Gastrocnemius medialis (tissue), 4 donors: Measurements from ENCODE around the gene CSE1L. TPM values are rescaled to one million over a fixed set of nuclear protein-coding genes. Genes with fewer than 3 reads are reported as not detected.
"Not testable (repeated sequence)": the region's sequence is repeated elsewhere in the genome, so short reads cannot be mapped to it uniquely, and the experiment has no call there.

ENCODE experiments used
- ATAC-seq, 2 donors: fragments of 150-250 bp; one replicate each; pipeline ENCODE4 v1.9.1; 2016
- DNase-seq, 2 donors: peaks; one replicate each; pipeline ENCODE4 v3.0.0-alpha.2; 2019
- H3K27ac ChIP-seq, 4 donors: fragments of 200-600 bp; sonication (generic); 1 replicate in 1 of 4; 2 replicates in 3 of 4; pipeline ENCODE4 v1.5.1; 2016 to 2018; ENCODE audit warnings: mild to moderate bottlenecking in 2 of 4, moderate library complexity in 1 of 4
- H3K27me3 ChIP-seq, 3 donors: fragments of 200-600 bp; sonication (generic) in 2 of 3; 1 replicate in 1 of 3; 2 replicates in 2 of 3; pipeline versions ENCODE4 v1.5.1 to v1.6.0; 2016 to 2019; ENCODE audit warnings: mild to moderate bottlenecking in 1 of 3, moderate library complexity in 1 of 3
- H3K36me3 ChIP-seq, 2 donors: fragments of 200-600 bp; sonication (generic) in 1 of 2; one replicate each; pipeline ENCODE4 v1.5.1; 2017 to 2018
- H3K4me1 ChIP-seq, 2 donors: fragments of 200-600 bp; sonication (generic) in 1 of 2; one replicate each; pipeline ENCODE4 v1.5.1; 2016 to 2017; ENCODE audit warnings: mild to moderate bottlenecking in 2 of 2
- H3K4me3 ChIP-seq, 4 donors: fragments of 200-600 bp; sonication (generic) in 3 of 4; 1 replicate in 1 of 4; 2 replicates in 3 of 4; pipeline ENCODE4 v1.5.1; 2016 to 2019; ENCODE audit warnings: mild to moderate bottlenecking in 2 of 4
- H3K9me3 ChIP-seq, 3 donors: fragments of 200-600 bp; sonication (generic) in 2 of 3; 1 replicate in 1 of 3; 2 replicates in 2 of 3; pipeline ENCODE4 v1.5.1; 2016 to 2019
- POLR2A ChIP-seq, 2 donors: fragments of 450-650 bp; IDR thresholded peaks; one replicate each; pipeline ENCODE4 v1.6.1; 2017; ENCODE audit warnings: antibody characterized with exemption in 2 of 2, mild to moderate bottlenecking in 2 of 2, moderate library complexity in 2 of 2
- in situ Hi-C, 4 donors: fragments of 200-750 bp; cut with MboI; loops; one replicate each; pipeline versions ENCODE4 v1.15.0 to v1.8.0; 2017; ENCODE audit warnings: low sequenced_read_pairs in 4 of 4
- intact Hi-C: fragments of 100-400 bp; cut with DNase I; formaldehyde crosslinking; loops from one replicate; pipeline ENCODE4 v1.15.1; 2023; ENCODE audit warnings: low total_unique reads
- total RNA-seq, 4 donors: library from RNA; depleted of rRNA; stranded (reverse); fragments of >200 nt; gene quantifications; one replicate each; pipeline versions ENCODE4 v1.1.0 to v1.2.3, GENCODE V29; 2016
- TF ChIP-seq, protein P1 (sequence below), 5 experiments: fragments of 450-650 bp in 3 of 5; fragments of 200-600 bp in 2 of 5; sonication (generic) in 2 of 5; IDR thresholded peaks in 4 of 5; conservative IDR thresholded peaks in 1 of 5; 1 replicate in 4 of 5; 2 replicates in 1 of 5; pipeline ENCODE4 v1.5.1; 2016 to 2019; ENCODE audit warnings: antibody characterized with exemption in 5 of 5, mild to moderate bottlenecking in 3 of 5, moderate library complexity in 3 of 5

CSE1L gene
- total RNA-seq, 4 donors from 2014 or later: 44.0 to 59.6 (median 58.3) TPM

DNA sequence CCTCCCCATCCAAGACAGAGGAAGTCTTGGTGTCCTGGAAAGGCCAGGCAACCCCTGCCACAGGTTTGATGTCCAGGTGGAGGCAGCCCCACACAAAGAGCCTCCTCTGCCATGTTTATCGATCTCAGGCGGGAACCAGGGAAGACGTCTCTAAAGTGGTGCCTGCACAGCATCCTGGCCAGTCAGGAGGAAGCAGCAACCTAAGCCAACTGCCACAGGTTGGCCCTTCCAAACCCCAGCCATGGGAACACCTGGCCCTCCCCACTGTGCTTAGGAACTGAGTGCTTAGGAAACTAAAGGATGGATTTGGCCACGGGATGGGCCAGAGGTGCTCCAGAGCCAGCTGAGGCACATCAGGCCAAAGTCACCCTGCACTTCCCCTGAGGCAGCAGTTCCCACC lies 56.9 kb downstream of the CSE1L start:
- H3K9me3 ChIP-seq: no peaks in the 10 kb centered on the region
- H3K36me3 ChIP-seq: peaks cover 0 to 35% of the 10 kb centered on the region in 2 donors
- no peak for DNase-seq
- ATAC-seq: no peak
- H3K27me3 ChIP-seq: no peaks in the 10 kb centered on the region
- H3K27ac ChIP-seq: no peak overlapping the region
- no peaks in the 10 kb centered on the region for H3K4me1 ChIP-seq
- H3K4me3 ChIP-seq: no peak overlapping the region
- TF ChIP-seq, protein P1, sequence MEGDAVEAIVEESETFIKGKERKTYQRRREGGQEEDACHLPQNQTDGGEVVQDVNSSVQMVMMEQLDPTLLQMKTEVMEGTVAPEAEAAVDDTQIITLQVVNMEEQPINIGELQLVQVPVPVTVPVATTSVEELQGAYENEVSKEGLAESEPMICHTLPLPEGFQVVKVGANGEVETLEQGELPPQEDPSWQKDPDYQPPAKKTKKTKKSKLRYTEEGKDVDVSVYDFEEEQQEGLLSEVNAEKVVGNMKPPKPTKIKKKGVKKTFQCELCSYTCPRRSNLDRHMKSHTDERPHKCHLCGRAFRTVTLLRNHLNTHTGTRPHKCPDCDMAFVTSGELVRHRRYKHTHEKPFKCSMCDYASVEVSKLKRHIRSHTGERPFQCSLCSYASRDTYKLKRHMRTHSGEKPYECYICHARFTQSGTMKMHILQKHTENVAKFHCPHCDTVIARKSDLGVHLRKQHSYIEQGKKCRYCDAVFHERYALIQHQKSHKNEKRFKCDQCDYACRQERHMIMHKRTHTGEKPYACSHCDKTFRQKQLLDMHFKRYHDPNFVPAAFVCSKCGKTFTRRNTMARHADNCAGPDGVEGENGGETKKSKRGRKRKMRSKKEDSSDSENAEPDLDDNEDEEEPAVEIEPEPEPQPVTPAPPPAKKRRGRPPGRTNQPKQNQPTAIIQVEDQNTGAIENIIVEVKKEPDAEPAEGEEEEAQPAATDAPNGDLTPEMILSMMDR (IDR thresholded peaks at IDR 0.05 in 4 of 5, conservative IDR thresholded peaks at IDR 0.05 in 1 of 5): no peak
- no peak for TF ChIP-seq POLR2A (IDR thresholded peaks at IDR 0.05)
- in situ Hi-C loops (no loop called here), intact Hi-C loops (no loop called here)

- Histone ChIP-seq H3K27me3 (no peaks in the 10 kb centered on the region), H3K4me3 (no peak overlapping the region), H3K36me3 (peaks cover 0 to 27% of the 10 kb centered on the region in 2 donors), H3K4me1 (no peaks in the 10 kb centered on the region), H3K9me3 (no peaks in the 10 kb centered on the region), H3K27ac (no peak overlapping the region)
- intact Hi-C loops (no loop called here), in situ Hi-C loops (no loop called here)
- DNase-seq (no peak), ATAC-seq (no peak)
- TF ChIP-seq, protein P1 (IDR thresholded peaks at IDR 0.05 in 4 of 5, conservative IDR thresholded peaks at IDR 0.05 in 1 of 5): no peak
- TF ChIP-seq POLR2A (IDR thresholded peaks at IDR 0.05): no peak
These were observed 57.7 kb downstream of the CSE1L start for GRCh38 chr20:49103647-49104364.

GRCh38 chr20:49104365-49104648 lies 58.2 kb downstream of the CSE1L start:
- no peak overlapping the region for H3K27ac ChIP-seq
- DNase-seq: no peak
- TF ChIP-seq, protein P1 (IDR thresholded peaks at IDR 0.05 in 4 of 5, conservative IDR thresholded peaks at IDR 0.05 in 1 of 5): no peak
- TF ChIP-seq POLR2A (IDR thresholded peaks at IDR 0.05): no peak
- no peaks in the 10 kb centered on the region for H3K9me3 ChIP-seq
- peaks cover 0 to 24% of the 10 kb centered on the region in 2 donors for H3K36me3 ChIP-seq
- in situ Hi-C loops (no loop called here), intact Hi-C loops (no loop called here)
- no peaks in the 10 kb centered on the region for H3K4me1 ChIP-seq
- ATAC-seq: no peak
- no peak overlapping the region for H3K4me3 ChIP-seq
- no peaks in the 10 kb centered on the region for H3K27me3 ChIP-seq

- intact Hi-C loops, in situ Hi-C loops, ATAC-seq, H3K4me1 ChIP-seq, H3K27ac ChIP-seq, H3K4me3 ChIP-seq, H3K27me3 ChIP-seq, H3K9me3 ChIP-seq, DNase-seq: not testable (repeated sequence)
- H3K36me3 ChIP-seq: peaks cover 0 to 19% of the 10 kb centered on the region in 2 donors
These were observed 59.0 kb downstream of the CSE1L start for GRCh38 chr20:49104979-49105547.

DNA sequence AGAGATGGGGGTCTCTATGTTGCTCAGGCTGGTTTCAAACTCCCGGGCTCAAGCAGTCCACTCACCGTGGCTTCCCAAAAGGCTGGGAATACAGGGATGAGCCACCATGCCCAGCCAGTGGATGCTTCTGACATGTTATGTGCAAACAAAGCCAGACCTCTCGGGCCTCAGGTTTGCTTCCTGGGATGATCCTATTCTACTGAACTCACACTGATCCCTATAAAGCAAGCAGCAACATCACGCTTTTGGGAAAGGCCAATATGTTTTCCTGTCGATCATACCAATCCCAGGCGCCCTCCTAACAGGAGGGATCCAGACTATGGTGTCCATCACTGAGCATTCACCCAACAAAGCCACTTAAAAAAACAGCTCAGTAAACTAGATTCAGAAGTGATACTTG lies 60.2 kb downstream of the CSE1L start:
- no peak for ATAC-seq
- in situ Hi-C loops: no loop called here
- intact Hi-C loops: no loop called here

More for the DNA sequence above, 60.2 kb downstream of the CSE1L start:
- no peaks in the 10 kb centered on the region for H3K27me3 ChIP-seq
- no peak for DNase-seq
- peaks cover 0 to 18% of the 10 kb centered on the region in 2 donors for H3K36me3 ChIP-seq
- TF ChIP-seq, protein P1 (IDR thresholded peaks at IDR 0.05 in 4 of 5, conservative IDR thresholded peaks at IDR 0.05 in 1 of 5): no peak
- TF ChIP-seq POLR2A (IDR thresholded peaks at IDR 0.05): no peak
- H3K4me3 ChIP-seq: no peak overlapping the region
- no peaks in the 10 kb centered on the region for H3K9me3 ChIP-seq
- H3K4me1 ChIP-seq: no peaks in the 10 kb centered on the region
- H3K27ac ChIP-seq: no peak overlapping the region
